HG02798 (cell line): ENCODE data around the gene KLF15.

Source experiments
- ATAC-seq: cut with Tn5 transposase; IDR thresholded peaks from one replicate; pipeline ENCODE4 v1.9.1; 2021; ENCODE audit warnings: mild to moderate bottlenecking; ENCODE audit not compliant: unreplicated experiment, poor library complexity

Gene KLF15

GRCh38 chr3:126349611-126350501 lies 7.4 kb downstream of the KLF15 start:
- ATAC-seq: no peak

GRCh38 chr3:126349071-126349470 lies 8.1 kb downstream of the KLF15 start:
- no peak for ATAC-seq

GRCh38 chr3:126348308-126348920 lies 8.8 kb downstream of the KLF15 start:
- no peak for ATAC-seq

GRCh38 chr3:126347543-126348161 lies 9.6 kb downstream of the KLF15 start:
- no peak for ATAC-seq

DNA sequence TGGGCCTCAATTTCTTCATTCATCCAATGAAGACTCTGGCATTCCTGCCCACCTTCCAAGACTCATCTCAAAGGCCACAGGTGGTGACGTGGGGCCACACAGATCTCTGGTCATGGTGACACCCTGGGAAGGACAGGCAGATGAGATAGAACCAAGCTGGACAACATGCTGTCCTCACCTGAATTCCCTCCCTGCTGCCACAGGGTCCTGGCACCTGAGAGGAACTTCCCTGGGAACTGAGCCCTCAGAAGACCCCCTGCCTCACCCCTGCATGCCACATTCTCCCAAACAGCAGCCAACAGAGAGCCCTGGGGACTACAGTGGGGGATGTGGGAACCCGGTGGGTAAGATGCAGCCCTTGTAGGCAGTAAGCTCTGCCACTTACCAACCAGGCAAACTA lies 10.7 kb downstream of the KLF15 start:
- no peak for ATAC-seq

- no peak for ATAC-seq
These were observed 11.4 kb downstream of the KLF15 start for GRCh38 chr3:126345641-126346460.

DNA sequence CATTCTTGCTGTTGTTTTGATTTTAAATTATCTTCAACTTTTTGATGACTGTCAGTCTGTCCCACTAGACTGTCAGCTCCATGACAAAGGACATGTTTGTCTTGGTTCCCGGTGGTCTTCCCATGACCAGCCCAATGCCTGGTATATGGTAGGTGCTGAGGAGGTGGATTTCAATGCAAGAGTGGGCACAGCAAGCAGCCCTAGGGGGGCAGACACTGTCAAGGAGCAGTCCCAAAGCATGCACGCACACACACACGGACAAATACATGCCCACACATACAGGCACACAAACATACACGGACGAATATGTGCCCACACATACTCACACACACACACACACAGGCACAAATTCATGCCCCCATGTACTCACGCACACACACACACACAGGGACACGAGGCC lies 12.0 kb downstream of the KLF15 start:
- no peak for ATAC-seq

DNA sequence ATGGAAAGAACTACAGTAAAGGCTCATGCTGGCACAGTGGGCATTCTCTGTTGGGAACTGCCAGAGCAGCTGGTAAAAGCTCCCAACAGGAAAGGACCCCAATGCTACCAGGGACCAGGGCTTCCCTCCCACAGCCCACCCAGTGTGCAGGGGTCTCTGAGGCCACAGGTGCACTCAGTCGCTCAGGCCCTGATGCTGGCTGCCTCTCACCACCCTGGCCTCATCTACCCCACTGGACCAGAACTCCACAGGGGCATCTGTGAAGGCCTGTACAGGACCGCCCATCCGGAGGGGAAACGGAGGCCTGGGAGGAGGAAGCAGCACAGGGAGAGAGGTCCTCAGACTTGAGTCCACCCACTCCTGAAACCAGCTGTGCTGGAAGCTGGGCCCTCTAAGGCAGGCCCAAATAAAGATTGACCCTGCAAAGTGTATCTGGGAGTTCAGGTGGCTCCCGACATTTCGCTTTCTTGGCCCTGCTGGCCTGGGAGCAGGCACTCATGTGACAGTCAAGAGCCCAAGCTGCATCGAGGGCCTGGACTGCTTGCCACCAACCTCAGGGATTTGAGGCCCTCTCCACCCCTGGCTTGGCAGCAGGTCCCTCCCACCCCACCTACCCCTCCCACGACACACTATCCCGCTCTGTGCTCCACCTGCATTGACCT lies 12.7 kb downstream of the KLF15 start:
- ATAC-seq: no peak

DNA sequence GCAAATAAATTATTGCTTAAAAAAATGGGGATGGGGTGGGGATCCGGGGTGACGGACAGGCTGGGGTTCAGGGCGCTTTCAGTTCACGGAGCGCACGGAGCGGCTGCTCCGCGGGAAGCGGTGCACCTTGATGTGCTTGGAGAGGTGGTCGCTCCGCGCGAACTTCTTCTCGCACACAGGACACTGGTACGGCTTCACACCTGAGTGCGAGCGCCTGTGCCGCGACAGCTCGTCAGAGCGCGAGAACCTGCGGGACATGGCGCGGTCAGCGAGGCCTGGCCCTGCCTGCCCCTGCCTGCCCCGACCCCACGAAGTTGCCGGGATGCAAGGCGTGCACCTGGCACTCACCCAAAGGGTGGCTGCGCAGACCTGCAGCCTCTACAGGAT lies 13.6 kb downstream of the KLF15 start:
- ATAC-seq: no peak

DNA sequence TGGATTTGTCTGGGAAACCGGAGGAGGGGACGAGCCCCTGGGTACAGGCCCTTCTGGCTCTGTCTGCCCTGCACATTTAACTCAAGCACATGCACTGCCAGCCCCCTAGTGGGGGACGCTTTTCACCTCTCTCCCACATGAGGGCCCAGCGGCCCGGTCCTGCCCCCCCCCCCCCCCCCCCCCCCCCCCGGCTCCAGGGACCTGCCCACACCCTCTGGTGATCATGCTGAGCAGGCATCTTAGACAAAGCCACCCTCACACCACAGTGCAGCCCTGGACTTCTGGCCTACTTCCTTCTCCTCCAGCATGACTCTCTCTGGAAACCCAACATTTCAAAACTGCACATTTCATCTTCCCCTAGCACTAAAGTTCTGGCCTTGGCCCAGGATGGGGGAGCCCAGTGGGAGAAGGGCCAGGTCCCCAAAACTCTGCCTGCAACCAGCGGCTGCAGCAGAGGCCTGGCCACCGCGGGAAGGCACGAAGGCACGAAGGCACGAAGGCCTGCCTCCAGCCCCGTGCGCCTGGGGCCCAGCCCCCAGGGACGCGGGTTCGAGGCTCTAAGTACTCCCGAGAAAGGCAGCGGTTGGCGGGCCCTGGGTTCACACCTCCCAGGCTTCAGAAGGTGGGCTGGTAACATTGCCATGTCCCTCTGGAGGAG lies 14.1 kb downstream of the KLF15 start:
- ATAC-seq: no peak

DNA sequence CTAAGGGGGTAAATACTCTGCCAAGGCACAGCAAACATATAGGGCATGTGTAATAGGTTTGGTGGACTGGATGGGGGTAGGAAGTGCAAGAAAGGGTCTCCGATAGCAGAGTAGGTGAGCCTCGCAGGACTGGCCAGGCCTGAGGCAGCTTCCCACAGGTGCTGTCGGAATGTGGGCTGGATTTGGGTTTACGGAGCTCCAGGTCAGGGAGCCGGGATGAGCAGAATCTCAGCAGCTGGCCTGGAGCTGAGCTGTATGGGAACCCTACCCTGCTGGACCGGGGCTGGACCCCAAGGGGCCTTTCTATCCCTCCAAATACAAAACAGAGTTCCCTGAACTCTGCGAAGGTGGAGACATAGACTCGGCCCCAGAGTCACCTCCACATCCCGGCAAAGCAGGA lies 15.0 kb downstream of the KLF15 start:
- no peak for ATAC-seq

DNA sequence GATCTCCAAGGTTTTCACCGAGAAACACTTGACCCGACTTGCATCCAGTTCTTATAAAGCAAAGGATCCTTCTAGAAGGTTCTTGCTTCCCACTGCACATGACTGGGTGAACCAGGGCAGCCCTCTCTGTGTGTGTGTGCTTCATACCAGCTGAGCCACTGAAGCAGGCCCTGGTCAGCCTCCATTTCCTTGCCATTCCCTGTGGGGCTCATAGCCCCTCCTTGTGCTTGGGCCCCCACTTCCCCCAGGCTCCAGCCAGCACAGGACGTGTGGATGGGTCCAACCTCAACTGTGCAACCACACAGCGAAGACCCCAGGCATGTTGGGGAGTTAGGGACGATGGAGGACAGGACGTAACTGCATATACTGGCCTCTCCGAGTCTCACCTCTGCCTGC lies 15.5 kb downstream of the KLF15 start:
- ATAC-seq: no peak

DNA sequence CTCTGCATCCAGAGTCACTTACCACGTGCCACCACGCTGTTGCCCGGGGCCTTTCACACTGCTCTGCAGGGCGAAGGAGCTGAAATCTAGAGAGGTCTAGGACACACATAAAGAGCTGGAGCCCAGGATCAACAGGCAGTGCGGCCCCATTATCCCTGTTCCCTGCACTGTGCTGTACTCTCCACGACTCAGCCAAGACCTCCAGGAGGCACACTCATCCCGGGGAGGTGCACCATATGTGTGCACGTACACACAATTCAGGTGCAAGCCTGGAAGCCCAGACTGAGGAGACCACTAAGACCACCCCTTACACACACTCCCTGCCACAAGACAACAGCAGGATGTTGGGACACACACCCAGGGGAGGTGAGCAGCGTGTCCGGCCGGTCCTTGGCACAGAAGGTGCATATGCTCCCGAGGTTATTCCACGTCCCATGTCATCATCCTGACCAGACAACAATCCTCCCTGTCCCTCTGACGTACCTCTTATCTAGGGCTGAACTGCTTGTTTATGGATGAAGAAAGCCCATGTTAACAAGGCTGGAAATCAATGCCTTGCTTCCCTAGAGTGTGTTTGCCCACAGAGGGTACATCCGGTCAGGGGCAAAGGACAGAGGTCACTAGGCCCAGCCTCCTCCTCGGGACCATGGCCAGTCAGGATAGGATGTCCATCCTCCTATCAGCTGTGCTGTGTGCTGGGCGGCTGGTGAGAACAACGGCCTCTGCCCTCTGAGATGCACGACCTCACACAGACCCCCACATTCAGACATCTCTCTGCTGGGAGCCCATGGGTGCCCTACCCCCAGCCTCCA lies 16.1 kb downstream of the KLF15 start:
- no peak for ATAC-seq

- no peak for ATAC-seq
These were observed 16.6 kb downstream of the KLF15 start for GRCh38 chr3:126340596-126340942.

GRCh38 chr3:126340081-126340511 lies 17.1 kb downstream of the KLF15 start:
- ATAC-seq: no peak

DNA sequence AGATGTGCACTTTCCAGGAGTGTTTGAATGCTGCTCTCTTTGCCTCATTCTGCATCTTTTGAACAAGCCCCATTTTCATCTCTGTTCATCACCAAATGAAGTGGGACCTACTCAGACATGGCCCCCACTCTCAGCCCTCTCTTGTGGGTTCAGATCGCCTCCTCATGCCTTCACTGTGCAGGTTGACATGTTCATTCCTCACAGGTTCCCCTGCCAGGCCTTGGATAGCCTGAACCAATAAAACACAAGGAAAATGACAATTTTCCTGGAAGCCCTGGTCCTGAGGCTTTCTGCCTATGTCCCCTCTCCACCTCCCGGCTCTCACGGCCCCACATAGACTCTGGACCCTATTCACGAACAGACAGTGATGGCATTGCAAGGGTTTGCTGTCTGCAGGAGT lies 17.7 kb downstream of the KLF15 start:
- ATAC-seq: no peak

DNA sequence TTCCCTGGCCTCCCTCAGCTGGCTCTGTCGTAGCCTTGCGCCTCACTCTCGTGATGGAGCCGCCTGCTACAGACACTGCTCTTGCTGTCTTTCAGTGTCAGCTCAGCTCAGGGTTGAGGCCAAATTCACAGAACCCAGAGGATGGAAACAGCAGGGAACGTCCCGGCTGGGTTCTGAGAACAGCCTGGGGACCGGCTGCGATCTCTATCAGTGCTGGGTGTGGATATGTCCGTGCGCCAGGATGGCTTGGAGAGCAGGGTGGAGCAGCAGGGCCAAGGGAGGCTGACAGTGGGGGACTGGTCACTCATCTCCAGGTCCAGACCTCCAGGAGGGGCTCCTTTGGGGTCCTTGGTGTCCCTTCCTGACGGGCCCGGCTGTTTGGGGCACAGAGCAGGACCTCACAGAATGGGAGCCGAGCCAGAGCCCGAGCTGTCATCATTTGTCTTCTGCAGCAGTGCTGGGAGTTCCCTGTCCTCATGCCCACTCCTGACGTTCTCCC lies 18.4 kb downstream of the KLF15 start:
- ATAC-seq: no peak

DNA sequence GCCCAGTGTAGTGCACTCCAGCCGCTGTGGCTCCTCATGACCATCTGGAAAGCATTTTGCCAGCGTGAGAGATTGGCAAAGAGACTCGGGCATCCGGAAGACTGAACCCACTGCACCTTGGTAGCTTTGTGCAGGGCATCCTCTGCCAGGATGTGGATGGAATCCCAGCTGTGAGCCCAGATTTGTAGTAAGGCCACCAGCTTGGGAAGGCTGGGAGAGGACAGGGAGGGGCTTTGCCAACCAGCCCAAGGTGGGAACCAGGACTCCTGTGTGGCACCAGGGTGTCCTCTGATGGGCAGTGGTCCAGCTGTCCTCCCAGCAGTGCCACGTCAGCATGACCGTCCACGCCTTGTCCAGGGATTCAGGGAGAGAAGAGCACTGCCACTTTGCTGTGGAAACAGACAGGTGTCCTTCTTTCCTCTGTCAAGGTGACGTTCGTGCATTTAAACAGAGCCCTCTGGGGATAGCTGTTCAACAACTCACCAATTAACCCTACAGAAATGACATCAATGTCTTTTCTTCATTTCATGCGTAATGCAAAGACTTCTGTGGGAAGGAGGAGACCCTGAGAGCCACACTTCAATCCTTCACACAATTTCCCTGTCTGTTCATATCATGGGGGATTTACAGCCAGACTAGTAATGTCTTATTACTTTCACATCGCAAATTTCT lies 19.1 kb downstream of the KLF15 start:
- no peak for ATAC-seq
